Transverse colon (tissue), 3 donors: ENCODE measurements around the gene CCR3.

Experiments used
- POLR2A ChIP-seq: fragments of 450-650 bp; IDR thresholded peaks from one replicate; pipeline ENCODE4 v1.6.1; 2016; ENCODE audit warnings: antibody characterized with exemption, mild to moderate bottlenecking, moderate library complexity
- TF ChIP-seq, protein P1 (sequence below), 5 experiments: fragments of 200-600 bp in 3 of 5; fragments of 450-650 bp in 2 of 5; sonication (generic) in 3 of 5; IDR thresholded peaks; 1 replicate in 2 of 5; 2 replicates in 3 of 5; pipeline ENCODE4 v1.5.1; 2016 to 2017; ENCODE audit warnings: antibody characterized with exemption in 5 of 5, inconsistent platforms in 3 of 5, mild to moderate bottlenecking in 2 of 5, moderate library complexity in 1 of 5

DNA sequence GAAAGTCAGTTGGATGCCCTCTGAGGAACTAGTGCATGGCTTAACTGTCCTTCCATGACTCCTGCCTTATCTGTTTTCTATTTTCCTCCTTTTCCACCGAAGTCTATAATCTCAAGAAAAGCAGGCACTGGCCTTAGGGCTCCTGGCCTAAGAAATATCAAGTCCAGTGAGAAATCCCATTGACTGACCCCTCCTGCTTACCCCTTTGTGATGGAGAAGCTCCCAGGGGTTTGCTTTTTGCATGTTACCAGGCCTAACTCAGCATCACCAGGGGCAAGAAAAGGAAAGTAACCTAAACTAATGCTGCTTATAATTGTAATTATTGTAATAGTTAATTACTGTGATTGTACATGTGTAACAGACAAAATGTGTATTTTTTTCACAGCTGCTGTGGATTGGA is 21.7 kb downstream of the CCR3 start:
- TF ChIP-seq, protein P1, sequence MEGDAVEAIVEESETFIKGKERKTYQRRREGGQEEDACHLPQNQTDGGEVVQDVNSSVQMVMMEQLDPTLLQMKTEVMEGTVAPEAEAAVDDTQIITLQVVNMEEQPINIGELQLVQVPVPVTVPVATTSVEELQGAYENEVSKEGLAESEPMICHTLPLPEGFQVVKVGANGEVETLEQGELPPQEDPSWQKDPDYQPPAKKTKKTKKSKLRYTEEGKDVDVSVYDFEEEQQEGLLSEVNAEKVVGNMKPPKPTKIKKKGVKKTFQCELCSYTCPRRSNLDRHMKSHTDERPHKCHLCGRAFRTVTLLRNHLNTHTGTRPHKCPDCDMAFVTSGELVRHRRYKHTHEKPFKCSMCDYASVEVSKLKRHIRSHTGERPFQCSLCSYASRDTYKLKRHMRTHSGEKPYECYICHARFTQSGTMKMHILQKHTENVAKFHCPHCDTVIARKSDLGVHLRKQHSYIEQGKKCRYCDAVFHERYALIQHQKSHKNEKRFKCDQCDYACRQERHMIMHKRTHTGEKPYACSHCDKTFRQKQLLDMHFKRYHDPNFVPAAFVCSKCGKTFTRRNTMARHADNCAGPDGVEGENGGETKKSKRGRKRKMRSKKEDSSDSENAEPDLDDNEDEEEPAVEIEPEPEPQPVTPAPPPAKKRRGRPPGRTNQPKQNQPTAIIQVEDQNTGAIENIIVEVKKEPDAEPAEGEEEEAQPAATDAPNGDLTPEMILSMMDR (IDR thresholded peaks at IDR 0.05): no peak
- TF ChIP-seq POLR2A: no peak
